H1 (cell line): ENCODE results near the gene LHX2. TPM values are rescaled to one million over a fixed set of nuclear protein-coding genes. Genes with fewer than 3 reads are reported as not detected.

Experiments
- ATF2 ChIP-seq: IDR thresholded peaks from 2 replicates; pipeline ENCODE4 v1.6.1; 2012; ENCODE audit warnings: low read length, inconsistent platforms
- E2F6 ChIP-seq: IDR thresholded peaks from 2 replicates; pipeline ENCODE4 v1.6.1; 2012; ENCODE audit warnings: inconsistent platforms
- EZH2 ChIP-seq: fragments of 200-600 bp; sonication (generic); IDR thresholded peaks from 2 replicates; pipeline ENCODE4 v1.7.1; 2012; ENCODE audit warnings: low read depth, mild to moderate bottlenecking, moderate library complexity, low read length, inconsistent platforms; ENCODE audit not compliant: severe bottlenecking
- POU5F1 ChIP-seq: IDR thresholded peaks from 2 replicates; pipeline ENCODE4 v1.6.1; 2011; ENCODE audit warnings: low read depth, mild to moderate bottlenecking, low read length, moderate library complexity
- USF2 ChIP-seq: IDR thresholded peaks from 2 replicates; pipeline ENCODE4 v1.6.1; 2011; ENCODE audit warnings: low read length, improper control_type of control experiment
- polyA plus RNA-seq, 7 experiments: library from polyadenylated mRNA; depleted of rRNA in 3 of 7; stranded (reverse) in 5 of 7; unstranded in 2 of 7; fragments of >200 nt in 5 of 7; fragments of 200-250 nt in 2 of 7; gene quantifications; 1 replicate in 5 of 7; 2 replicates in 1 of 7; 4 replicates in 1 of 7; pipeline versions ENCODE4 v1.2.1 to v1.2.3, GENCODE V29; 2011 to 2013; ENCODE audit warnings: missing spikeins in 2 of 7, mixed read lengths in 2 of 7
- total RNA-seq: library from RNA; stranded (reverse); fragmentation: NEBNext Ultra II Directional; extraction: Animal tissue kit (Norgen Biotek cat#: 25700); gene quantifications from 2 replicates; pipeline ENCODE4 v1.2.1, GENCODE V29; 2021

The LHX2 gene
- total and polyA plus RNA-seq, 2 of the 8 experiments (the other 6 are each of a cell fraction or from before 2014, with no cell fraction given): 0.11 to 0.86 TPM

- TF ChIP-seq ATF2 (no peak), POU5F1 (no peak), USF2 (no peak), EZH2 (no peak), E2F6 (no peak)
Measured at GRCh38 chr9:124038239-124038638, 26.7 kb downstream of the LHX2 start (continued).
